NCI-H460 (cell line): ENCODE measurements around the gene TIMM50. TPM values are rescaled to one million over a fixed set of nuclear protein-coding genes. Genes with fewer than 3 reads are reported as not detected.
"Not testable (repeated sequence)": the region's sequence is repeated elsewhere in the genome, so short reads cannot be mapped to it uniquely, and the experiment has no call there.

Experiments used
- DNase-seq: peaks from one replicate; pipeline ENCODE4 v3.0.0-alpha.2; 2016; ENCODE audit warnings: low read depth; ENCODE audit errors: extremely low read depth
- total RNA-seq: library from RNA; depleted of rRNA; stranded (reverse); fragments of >200 nt; shearing (Covaris generic); gene quantifications from 2 replicates; pipeline ENCODE4 v1.2.3, GENCODE V29; 2014

Gene TIMM50
- total RNA-seq, 1 experiment from 2014 or later = 81.7 TPM

DNA sequence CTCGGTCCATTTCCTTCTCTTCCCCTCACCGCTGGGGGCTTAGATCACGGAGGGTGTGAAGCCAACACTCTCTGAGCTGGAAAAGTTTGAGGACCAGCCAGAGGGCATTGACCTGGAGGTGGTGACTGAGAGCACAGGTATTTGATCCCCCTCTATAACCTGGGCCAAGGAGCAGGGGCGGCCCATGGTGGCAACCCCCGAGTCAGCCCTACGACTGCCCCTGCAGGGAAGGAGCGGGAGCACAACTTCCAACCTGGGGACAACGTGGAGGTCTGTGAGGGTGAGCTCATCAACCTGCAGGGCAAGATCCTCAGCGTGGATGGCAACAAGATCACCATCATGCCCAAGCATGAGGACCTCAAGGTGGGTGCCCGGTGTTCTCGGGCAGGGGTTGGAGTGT is 11.6 kb upstream of the TIMM50 start:
- DNase-seq = no peak

DNA sequence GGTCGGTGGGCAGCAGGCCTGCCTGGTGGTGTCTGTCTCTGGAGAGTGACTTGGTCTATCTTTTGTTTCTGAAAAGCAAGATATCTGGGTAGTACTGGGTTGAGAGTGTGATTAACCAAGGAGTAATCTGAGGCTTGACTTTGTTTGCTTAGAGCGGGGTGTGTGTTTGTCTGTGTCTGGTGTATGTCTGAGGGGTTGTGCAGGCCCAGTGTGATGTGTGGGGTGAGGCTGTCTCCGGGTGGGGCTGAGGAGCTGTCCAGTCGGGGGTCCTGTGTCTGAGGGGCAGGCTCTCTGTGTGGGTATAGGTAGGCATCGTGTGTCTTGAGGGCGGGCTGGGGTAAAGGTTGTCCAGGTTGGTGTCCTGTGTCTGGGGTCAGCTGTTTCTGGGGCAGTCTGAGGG is 11.1 kb upstream of the TIMM50 start:
- DNase-seq = no peak

DNA sequence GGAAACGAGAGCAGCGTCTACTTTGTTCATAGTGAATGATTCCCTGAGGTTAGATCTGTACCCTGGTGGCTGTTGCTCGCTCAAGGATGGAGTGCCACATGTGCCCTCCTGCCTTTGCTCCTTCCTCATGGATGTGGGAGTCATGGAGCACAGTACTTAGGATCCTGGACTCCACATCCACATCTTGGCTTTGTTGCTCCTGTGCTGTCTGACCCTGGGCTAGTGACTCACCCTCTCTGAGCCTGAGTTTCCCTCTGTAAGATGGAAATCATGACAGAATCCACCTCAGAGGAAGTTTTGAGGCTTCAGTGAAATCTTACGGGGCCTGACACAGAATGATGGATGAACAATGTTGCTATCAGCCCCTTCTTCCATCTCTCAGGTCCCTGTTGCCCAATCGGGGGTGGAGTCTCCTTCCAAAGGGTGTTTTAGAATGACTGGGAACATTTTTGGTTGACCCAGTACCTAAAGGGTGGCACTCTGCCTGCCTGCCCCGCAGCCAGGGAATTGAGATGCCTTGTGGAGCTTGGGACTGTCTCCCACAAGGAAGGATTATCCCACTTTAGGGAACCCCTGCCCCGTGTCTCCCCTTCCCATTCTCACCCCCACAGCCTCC is 9.8 kb upstream of the TIMM50 start:
- DNase-seq = no peak

DNA sequence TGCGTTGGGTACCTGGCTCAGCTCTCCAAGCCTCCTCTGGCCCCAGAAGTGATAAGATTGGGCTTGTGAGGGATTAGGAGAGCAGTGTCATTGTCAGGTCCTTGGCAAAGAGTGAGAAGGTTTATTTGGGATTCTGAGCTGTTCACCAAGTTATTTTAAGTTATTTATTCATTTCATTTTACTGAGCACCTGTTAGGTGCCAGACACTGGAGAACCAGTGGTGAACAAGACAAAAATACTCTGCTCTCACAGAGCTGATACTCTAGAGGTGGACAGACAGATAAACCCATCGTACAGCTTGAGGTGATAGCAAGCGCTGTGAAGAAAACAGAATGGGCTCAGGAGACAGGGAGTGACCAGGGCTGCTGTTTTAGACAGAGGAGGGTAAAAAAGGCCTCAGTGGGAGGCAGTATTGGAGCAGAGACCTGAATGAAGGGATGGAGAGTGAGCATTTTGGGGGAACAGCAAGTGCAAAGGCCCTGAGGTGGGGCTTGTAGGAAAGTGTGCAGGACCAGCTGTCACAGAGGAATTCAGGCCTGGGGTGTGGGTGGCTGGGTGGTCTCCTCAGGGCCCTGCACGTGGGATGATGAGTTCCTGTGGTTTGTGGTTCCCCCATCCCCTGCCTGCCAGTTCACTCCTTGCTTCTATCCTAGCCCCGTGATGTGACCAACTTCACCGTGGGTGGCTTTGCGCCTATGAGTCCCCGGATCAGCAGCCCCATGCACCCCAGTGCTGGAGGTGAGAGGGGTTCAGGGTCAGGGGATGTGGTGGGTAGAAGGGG is 8.7 kb upstream of the TIMM50 start:
- DNase-seq = no peak

DNA sequence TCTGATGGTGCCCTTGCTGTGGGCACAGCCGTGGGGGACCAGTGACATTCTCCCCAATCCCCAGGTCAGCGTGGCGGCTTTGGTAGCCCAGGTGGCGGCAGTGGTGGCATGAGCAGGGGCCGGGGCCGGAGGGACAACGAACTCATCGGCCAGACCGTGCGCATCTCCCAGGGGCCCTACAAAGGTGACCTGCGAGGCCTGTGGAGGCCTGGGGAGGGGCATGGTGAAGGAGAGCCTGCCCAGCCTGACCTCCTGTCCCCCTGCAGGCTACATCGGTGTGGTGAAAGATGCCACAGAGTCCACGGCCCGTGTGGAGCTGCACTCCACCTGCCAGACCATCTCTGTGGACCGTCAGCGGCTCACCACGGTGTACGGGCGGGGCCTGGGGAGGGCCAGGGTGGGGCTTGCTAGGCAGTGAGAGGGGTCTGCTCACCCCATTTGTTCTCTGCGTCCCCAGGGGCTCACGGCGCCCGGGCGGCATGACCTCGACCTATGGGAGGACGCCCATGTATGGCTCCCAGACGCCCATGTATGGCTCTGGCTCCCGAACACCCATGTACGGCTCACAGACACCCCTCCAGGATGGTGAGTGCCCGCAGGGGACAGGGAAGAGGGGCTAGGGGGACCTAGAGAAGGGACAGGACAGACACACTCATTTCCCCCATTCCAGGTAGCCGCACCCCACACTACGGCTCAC is 7.7 kb upstream of the TIMM50 start:
- DNase-seq = no peak

DNA sequence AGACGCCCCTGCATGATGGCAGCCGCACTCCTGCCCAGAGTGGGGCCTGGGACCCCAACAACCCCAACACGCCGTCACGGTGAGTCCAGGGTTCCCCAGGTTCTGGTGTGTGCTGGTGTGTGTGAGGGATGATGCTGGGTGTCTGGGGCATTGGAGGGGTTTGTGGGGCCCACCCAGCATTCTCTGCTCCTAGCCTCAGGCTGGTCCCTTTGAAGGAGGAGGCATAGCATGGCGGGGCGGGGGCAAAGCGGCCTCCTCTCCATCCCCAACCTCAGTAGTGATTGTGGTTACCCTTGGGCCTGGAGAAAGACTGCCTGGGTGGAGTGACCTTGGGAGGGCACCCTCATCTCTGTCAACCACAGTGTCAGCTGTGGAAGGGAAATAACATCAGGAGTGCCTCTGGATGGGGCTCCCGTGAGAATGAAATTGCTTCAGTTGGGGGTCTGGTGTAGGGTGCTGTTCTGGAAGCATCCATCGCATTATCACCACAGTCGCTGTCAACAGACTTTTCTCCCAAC is 7.1 kb upstream of the TIMM50 start:
- no peak for DNase-seq

DNA sequence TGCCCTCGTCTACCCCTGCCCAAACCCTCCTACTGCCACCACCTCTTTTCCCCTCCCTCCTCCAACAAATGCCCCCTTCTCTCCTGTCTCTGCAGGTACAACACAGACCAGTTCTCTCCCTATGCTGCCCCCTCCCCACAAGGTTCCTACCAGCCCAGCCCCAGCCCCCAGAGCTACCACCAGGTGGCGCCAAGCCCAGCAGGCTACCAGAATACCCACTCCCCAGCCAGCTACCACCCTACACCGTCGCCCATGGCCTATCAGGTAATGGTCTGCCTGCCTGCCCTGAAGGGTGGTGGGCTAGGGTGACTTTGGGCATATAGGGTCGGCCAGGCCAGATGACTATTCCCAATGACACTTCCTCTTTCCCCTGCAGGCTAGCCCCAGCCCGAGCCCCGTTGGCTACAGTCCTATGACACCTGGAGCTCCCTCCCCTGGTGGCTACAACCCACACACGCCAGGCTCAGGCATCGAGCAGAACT is 6.5 kb upstream of the TIMM50 start:
- DNase-seq = peak; percentile 18

DNA sequence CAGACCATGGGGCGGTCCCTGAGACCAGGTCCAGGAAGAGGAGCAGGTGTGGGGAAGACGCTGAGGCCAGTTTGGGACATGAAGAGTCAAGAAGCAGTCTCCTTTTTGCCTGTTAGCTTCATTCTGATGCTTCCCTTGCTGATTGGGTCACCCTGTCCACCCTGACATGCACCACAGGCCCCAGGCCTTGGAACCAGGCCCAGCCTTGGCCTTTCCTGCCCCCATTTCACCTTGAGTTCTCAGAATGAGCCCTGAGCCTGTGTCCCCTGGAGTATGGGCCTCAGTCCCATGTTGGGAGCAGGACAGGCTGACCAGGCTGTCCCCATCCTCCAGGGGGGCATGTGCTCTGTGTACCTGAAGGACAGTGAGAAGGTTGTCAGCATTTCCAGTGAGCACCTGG is 4.9 kb upstream of the TIMM50 start:
- DNase-seq = no peak

DNA sequence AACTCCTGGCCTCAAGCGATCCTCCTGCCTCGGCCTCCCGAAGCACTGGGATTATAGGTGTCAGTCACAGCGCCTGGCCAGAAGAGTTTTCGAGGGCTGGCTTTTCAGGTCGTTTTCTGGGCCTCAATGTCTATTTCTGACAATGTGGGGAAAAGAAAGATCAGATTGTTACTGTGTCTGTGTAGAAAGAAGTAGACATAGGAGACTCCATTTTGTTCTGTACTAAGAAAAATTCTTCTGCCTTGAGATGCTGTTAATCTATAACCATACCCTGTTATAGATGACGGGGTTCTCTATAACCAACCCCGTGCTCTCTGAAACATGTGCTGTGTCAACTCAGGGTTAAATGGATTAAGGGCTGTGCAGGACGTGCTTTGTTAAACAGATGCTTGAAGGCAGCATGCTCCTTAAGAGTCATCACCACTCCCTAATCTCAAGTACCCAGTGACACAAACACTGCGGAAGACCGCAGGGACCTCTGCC is 1.3 kb upstream of the TIMM50 start:
- not testable (repeated sequence) for DNase-seq

DNA sequence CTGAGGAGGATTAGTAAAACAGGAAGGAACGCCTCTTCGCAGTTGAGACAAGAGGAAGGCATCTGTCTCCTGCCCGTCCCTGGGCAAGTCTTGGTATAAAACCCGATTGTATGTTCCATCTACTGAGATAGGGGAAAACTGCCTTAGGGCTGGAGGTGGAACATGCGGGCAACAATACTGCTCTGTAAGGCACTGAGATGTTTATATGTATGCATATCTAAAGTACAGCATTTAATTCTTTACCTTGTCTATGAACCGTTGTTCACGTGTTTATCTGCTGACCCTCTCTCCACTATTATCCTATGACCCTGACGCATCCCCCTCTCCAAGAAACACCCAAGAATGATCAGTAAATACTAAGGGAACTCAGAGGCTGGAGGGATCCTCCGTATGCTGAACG is 722 bp upstream of the TIMM50 start:
- no peak for DNase-seq

DNA sequence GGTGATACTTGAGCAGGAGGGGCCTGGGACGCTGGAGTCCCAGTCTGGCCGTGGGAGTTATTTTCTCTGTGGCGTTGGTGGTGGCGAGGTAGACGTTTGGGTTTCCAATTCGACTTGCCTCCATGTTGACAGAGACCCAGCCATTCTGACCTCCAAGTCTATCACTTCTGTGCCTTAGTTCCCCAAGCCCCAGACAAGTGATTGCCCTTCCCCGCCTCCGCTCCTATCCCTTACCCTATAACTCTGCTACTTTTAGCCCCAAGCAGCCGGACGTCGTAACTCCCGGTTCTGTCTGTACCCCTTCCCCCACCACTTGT is 549 bp downstream of the TIMM50 start:
- no peak for DNase-seq

DNA sequence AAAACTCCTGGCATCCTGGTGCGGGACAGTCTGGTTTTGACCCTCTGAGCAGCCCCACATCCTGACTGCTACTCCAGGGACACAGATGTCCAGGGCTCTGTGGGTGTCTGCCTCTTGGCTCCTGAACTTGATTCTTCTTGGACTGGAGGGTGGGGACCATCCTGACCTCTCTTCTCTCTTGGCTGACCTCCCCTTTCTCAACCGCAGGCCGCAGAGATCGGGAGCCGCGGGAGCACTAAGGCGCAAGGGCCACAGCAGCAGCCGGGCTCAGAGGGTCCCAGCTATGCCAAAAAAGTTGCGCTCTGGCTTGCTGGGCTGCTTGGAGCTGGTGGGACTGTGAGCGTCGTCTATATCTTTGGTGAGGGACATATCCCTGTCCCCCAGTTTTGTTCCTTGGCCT is 1.0 kb downstream of the TIMM50 start:
- DNase-seq = no peak

DNA sequence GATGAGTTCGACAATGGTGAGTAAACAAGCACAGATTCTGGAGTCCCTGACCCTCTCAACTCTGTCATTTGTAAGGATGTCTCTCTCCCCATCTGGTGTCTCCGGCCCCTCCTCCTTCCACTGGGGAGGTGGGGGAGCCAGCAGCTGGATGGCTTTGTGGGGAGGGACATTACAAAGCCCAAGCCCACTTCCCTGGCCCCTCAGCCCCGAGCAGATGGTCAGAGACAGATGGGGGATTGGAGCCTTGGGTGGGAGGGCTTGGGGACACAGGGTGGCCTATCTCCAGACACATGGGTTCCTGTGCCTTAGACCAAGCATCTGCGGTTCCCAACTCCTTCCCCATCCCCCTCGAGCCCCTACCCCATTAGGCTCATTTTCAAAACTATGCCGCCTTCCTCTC is 2.5 kb downstream of the TIMM50 start:
- DNase-seq = no peak

DNA sequence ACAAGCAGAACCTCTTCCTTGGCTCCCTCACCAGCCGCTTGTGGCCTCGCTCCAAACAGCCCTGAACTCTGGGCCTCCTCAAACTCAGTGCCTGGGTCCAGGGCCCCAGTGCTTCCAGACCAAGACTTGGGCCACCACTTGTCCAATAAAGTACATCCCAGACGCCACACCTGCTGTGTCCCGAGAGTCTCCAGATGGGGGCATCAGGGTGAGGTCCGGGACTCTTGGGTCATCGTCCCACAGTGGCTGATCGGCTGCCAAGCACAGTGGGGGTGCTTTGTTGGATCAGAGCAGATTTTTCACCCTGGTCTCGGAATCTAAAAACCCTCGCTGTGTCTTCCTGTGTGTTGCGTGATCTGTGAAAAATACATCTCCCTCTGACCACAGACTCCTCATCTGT is 9.1 kb downstream of the TIMM50 start:
- no peak for DNase-seq

DNA sequence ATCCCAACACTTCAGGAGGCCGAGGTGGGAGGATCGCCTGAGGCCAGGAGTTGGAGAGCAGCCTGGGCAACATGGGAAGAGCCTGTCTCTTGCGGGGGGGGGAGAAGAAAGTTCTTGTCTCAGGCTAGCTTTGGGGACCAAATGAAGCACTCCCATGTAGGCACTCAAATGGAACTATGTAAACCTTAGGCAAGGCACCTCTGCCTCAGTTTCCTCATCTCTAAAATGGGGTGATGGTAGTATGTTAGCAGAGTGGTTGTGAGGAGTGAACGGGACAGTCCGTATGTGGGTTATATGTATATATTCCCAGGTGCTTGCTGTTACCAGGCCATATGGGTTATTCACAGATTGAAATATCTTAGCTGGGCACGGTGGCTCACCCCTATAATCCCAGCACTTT is 11.6 kb downstream of the TIMM50 start:
- DNase-seq = no peak

DNA sequence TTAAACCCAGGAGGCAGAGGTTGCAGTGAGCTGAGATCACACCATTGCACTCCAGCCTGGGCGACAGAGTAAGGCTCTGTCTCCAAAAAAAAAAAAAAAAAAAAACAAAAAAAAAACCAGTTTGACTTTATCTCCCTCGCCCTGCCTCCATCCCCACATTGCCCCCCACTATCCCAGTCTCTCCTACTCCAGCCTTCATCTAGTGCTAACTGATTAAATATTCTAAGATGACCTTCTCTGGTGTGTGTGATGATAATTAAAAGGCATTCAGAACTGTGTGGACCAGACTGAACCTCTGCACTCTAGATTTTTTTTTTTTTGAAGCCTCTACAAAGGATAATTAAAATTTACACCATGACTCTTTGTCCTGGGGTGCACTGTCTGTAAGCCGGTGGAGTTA is 12.2 kb downstream of the TIMM50 start:
- DNase-seq = no peak

DNA sequence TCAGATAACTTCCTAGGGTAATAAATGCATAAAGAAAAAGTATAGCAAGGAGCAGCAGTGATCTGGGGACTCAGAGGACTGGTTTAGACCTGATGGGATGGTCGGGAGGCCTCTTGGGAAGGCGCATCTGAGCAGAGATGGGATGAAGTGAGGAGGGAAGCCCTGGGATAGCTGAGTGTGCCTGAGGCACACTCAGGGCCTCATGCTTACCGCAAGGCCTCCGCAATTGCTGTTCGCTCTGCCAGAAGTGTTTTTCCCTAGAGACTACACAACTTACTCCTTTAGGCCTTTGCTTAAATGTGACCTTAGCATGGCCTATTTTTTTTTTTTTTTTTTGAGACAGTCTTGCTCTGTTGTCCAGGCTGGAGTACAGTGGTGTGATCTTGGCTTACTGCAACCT is 14.0 kb downstream of the TIMM50 start:
- no peak for DNase-seq

DNA sequence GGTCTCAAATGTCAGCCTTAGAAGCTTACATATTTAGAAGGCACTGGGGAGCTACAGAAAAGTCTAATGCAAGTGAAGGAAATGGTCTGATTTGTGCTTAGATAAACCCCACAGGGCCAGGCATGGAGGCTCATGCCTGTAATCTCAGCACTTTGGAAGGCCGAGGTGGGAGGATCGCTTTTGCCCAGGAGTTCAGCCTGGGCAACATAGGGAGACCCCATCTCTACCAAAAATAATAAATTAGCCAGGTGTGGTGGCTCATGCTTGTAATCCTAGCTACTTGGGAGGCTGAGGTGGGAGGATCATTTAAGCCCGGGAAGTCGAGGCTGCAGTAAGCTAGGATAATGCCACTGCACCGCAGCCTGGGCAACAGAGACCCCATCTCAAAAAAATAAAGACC is 15.4 kb downstream of the TIMM50 start:
- DNase-seq = no peak

DNA sequence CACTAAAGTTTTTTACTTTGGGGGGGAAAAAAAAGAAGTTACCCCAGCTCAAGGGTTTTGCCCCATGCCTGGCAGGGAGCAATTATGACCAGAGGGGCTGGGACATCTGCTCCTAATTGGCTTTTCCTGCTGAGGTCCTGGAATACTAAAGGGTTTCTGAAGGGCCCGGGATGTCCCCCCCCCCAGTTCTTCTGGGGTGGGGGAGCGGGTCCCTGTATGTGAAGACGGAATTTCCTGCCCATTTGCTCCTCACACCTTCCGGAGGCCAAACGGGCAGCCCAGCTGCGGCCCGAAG is 17.0 kb downstream of the TIMM50 start:
- no peak for DNase-seq

DNA sequence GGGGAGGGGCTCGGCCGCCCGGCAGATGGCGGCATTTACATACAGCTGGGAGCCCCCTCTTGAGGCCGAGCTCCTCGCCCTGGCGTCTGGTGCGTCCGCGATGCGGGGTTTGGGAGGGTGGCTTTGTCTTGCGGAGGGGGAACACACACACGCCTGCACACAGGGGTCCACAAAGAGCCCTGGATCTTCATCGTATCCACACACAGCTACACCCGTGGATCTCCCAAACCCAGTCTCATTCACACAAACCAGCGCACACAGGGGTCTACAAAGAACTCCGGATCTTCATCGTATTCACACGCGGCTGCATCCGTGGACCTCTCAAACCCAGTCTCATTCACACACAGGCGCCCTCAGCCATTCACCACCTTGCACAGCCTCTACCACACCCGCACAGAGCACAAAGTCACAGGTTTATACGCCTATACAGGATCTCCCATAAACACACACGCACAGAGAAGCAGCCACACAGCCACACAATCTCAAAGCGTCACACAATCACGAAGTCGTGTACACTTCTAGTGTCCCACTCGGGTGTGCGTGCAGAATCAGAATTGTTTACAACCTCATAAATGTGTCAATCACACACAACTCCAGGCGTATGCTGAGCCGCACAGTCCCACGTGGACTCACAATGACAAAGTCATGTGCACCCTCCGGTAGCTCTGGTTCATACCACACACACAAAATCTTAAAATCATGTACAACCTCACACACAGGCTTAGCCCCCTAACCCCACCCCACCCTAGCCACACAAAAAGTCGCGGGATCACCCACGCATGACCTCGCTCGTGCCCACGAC is 17.6 kb downstream of the TIMM50 start:
- peak; percentile 12 for DNase-seq
